AG09319 (cell line): ENCODE measurements around the gene ST3GAL4.

Experiments
- DNase-seq: peaks from one replicate; pipeline ENCODE4 v3.0.0-alpha.2; 2010; ENCODE audit warnings: low read depth; ENCODE audit errors: extremely low read depth
- TF ChIP-seq, protein P1 (sequence below): IDR thresholded peaks from 2 replicates; pipeline ENCODE4 v1.5.1; 2011; ENCODE audit warnings: low read depth, mild to moderate bottlenecking, inconsistent platforms, low read length, moderate library complexity

Gene ST3GAL4

DNA sequence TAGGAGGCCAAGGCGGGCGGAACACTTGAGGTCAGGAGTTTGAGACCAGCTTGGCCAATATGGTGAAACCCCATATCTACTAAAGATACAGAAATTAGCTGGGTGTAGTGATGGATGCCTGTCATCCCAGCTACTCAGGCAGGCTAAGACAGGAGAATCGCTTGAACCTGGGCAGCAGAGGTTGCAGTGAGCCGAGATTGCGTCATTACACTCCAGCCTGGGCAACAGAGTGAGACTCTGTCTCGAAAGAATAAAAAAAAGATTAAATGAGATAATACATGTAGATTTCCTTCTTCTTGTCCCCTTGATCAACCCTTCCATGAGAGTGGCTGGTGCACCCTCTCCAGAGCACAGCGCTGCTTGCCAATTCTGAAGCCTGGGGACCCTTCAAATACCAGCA, 106.9 kb downstream of the ST3GAL4 start:
- TF ChIP-seq, protein P1, sequence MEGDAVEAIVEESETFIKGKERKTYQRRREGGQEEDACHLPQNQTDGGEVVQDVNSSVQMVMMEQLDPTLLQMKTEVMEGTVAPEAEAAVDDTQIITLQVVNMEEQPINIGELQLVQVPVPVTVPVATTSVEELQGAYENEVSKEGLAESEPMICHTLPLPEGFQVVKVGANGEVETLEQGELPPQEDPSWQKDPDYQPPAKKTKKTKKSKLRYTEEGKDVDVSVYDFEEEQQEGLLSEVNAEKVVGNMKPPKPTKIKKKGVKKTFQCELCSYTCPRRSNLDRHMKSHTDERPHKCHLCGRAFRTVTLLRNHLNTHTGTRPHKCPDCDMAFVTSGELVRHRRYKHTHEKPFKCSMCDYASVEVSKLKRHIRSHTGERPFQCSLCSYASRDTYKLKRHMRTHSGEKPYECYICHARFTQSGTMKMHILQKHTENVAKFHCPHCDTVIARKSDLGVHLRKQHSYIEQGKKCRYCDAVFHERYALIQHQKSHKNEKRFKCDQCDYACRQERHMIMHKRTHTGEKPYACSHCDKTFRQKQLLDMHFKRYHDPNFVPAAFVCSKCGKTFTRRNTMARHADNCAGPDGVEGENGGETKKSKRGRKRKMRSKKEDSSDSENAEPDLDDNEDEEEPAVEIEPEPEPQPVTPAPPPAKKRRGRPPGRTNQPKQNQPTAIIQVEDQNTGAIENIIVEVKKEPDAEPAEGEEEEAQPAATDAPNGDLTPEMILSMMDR: no peak
- no peak for DNase-seq
